Tibial nerve (tissue), 4 donors: ENCODE results near the gene OGDH.

ENCODE experiments used
- CTCF ChIP-seq, 5 experiments: fragments of 200-600 bp in 3 of 5; fragments of 450-650 bp in 2 of 5; sonication (generic) in 3 of 5; IDR thresholded peaks; one replicate each; pipeline ENCODE4 v1.5.1; 2016 to 2019; ENCODE audit warnings: antibody characterized with exemption in 5 of 5, mild to moderate bottlenecking in 3 of 5, moderate library complexity in 2 of 5
- EP300 ChIP-seq, 2 donors: sonication (generic); formaldehyde crosslinking; IDR thresholded peaks; one replicate each; pipeline ENCODE4 v1.6.1; 2017; ENCODE audit warnings: antibody characterized with exemption in 2 of 2, mild to moderate bottlenecking in 1 of 2
- POLR2A ChIP-seq, 2 donors: fragments of 450-650 bp; IDR thresholded peaks; one replicate each; pipeline ENCODE4 v1.6.1; 2017; ENCODE audit warnings: antibody characterized with exemption in 2 of 2, mild to moderate bottlenecking in 2 of 2, moderate library complexity in 2 of 2

- TF ChIP-seq POLR2A (IDR thresholded peaks at IDR 0.05) (no peak), CTCF (IDR thresholded peaks at IDR 0.05) (no peak), EP300 (IDR thresholded peaks at IDR 0.05) (no peak)
These were observed 91.7 kb downstream of the OGDH start for GRCh38 chr7:44698046-44698580.
